ENCODE results near the gene TMC4.

DNA sequence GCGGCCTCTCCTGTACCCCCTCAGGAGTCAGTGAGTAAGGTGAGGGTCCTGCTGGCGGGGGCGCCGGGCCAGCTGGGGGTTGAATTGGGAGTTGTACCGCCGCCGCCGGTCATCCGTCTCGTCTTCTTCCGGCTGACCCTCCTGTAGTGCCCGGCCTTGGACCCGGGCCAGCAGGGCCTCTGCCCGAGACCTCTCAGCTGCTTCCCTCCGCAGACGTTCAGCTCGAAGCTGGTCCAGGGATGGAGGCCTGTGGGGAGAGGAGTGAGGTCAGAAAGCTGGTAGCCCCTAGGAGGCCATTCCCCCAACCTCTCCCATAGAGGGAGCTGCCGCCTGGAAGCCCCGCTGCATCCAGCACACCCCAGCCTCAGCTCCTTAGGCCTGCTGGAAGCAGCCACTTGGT lies 17.3 kb downstream of the TMC4 start:
- TF ChIP-seq, protein P1, sequence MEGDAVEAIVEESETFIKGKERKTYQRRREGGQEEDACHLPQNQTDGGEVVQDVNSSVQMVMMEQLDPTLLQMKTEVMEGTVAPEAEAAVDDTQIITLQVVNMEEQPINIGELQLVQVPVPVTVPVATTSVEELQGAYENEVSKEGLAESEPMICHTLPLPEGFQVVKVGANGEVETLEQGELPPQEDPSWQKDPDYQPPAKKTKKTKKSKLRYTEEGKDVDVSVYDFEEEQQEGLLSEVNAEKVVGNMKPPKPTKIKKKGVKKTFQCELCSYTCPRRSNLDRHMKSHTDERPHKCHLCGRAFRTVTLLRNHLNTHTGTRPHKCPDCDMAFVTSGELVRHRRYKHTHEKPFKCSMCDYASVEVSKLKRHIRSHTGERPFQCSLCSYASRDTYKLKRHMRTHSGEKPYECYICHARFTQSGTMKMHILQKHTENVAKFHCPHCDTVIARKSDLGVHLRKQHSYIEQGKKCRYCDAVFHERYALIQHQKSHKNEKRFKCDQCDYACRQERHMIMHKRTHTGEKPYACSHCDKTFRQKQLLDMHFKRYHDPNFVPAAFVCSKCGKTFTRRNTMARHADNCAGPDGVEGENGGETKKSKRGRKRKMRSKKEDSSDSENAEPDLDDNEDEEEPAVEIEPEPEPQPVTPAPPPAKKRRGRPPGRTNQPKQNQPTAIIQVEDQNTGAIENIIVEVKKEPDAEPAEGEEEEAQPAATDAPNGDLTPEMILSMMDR (conservative IDR thresholded peaks at IDR 0.05; ENCODE audit: low read length), result no peak
- TF ChIP-seq EZH2phosphoT487 (IDR thresholded peaks at IDR 0.05; ENCODE audit: borderline replicate concordance), result no peak
